Measurements from ENCODE around the gene KLK6. TPM values are rescaled to one million over a fixed set of nuclear protein-coding genes. Genes with fewer than 3 reads are reported as not detected.
A peak's percentile ranks its signal among the peaks of the same experiment; 100 is the strongest.
"Not testable (repeated sequence)": the region's sequence is repeated elsewhere in the genome, so short reads cannot be mapped to it uniquely, and the experiment has no call there.

The KLK6 gene
- total RNA-seq, 1 experiment from 2014 or later = 352 TPM

GRCh38 chr19:50992666-50993035, 23.3 kb upstream of the KLK6 start:
- no peak for DNase-seq (ENCODE audit: low spot score)

GRCh38 chr19:50984416-50984815, 15.0 kb upstream of the KLK6 start:
- not testable (repeated sequence) for DNase-seq (ENCODE audit: low spot score)

- no peak for DNase-seq (ENCODE audit: low spot score)
Observed at GRCh38 chr19:50983625-50984292, 14.4 kb upstream of the KLK6 start, which contains the start of gene KLK7. TSS of gene KLK7 (minus strand) at chr19:50983917. CDS start at chr19:50982399, 1,518 bp downstream.

- DNase-seq (ENCODE audit: low spot score) = no peak
Observed at GRCh38 chr19:50982186-50982585, 12.8 kb upstream of the KLK6 start.

DNA sequence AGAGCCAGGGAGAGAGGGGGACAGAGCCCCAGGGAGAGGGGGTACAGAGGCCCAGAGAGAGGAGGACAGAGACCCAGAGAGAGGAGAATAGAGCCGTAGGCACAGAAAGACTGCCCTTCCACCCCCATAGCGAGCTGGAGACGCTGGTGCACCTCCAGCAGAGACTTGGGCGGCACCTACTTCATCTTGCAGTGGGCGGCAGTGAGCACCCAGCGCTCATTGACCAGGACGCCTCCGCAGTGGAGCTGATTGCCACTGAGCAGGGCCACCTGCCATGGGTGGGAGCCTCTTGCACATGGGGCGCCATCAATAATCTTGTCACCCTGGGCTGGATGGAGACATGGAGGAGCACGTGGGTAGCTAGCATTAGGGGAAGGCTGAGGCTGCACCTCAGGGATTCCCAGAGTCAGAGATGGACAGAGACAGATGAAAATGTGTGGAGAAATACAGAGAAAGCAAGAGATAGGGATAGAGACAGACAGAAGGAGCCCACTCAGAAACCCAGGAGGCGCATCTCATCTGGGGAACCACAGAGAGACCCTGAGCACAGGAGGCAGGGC, 12.3 kb upstream of the KLK6 start:
- DNase-seq (ENCODE audit: low spot score) = no peak

DNA sequence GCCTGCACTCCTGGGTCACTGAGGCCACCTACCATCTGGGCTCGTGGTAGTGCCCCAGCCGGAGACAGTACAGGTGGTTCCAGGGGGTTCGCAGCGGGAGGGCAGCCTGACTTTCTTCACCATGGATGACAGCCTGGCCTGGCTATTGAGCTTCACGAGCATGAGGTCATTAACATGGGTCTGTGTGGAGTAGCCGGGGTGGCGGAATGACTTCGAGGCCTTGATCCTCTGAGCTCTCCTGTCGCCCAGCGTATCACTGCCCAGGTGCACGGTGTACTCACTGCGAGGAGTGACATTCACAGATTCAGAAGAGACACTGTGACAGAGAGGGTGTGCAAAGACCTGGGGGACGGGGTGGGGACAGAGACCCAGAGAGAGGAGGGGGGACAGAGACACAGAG, 10.8 kb upstream of the KLK6 start:
- peak; percentile 1 for DNase-seq (ENCODE audit: low spot score)

DNA sequence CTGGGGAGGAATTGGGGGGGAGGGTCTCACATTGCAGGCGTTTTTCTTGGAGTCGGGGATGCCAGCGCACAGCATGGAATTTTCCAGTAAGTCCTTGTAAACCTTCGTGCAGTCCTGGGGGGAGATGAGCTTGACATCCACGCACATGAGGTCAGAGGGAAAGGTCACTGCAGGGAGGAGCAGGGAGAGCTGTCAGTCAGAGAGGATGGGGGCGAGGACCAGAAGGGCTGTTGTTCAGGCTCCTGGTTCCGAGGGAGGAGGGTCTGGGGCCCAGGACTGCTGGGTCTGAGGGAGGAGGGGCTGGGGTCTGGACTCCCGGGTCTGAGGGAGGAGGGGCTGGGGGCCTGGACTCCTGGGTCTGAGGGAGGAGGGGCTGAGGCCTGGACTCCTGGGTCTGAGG, 10.4 kb upstream of the KLK6 start:
- DNase-seq (ENCODE audit: low spot score) = peak; percentile 0

DNA sequence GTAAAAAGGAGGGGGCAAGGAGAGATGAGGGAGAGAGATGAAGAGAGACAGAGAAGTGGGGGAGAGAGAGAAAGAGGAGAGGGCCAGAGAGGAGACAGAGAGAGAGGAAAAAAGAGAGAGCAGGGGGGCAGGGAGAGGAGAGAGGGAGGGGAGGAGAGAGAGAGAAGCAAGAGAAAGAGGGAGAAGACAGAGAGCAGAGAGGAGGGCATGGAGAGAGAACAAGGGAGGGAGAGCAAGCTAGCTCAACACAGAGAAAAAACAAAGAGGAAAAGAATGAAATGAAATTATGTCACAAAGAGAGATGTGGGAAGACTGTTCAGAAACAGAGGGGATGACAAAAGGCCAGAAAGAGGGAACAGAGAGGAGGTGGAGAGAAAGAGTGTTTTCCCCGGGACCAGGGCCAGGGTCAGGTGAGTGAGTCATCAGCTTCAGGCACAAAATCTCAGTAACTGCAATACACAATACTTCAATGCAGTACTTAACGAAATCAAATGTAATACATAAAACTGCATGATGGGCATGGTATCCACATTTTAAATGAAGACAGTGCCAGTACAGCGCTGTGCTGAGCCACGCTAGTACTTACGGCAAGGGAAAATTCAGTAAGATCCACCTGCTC, 9.5 kb upstream of the KLK6 start:
- peak; percentile 7 for DNase-seq (ENCODE audit: low spot score)

DNA sequence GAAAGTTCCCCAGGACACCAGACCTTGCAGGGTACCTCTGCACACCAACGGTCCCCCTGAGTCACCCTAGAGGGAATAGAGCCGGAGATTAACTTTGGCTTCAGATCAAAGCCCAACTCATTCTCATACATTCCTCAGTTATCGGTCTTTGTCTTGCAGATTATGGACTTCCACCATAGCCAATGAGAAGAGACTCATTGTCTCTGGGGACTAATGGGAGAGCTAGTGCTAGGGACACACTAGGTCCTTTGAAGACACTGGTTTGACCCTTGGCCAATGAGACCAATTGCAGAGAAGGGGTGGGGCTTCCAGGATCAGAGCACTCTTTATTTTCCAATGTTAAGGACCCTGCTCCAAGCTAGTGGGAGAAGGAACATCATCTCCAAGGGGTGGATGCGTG, 8.2 kb upstream of the KLK6 start:
- peak; percentile 0 for DNase-seq (ENCODE audit: low spot score)

- peak; percentile 99 for DNase-seq (ENCODE audit: low spot score)
Observed at GRCh38 chr19:50975766-50976165, 6.4 kb upstream of the KLK6 start.

GRCh38 chr19:50974702-50975556, 5.5 kb upstream of the KLK6 start:
- peak; percentile 0 for DNase-seq (ENCODE audit: low spot score)

DNA sequence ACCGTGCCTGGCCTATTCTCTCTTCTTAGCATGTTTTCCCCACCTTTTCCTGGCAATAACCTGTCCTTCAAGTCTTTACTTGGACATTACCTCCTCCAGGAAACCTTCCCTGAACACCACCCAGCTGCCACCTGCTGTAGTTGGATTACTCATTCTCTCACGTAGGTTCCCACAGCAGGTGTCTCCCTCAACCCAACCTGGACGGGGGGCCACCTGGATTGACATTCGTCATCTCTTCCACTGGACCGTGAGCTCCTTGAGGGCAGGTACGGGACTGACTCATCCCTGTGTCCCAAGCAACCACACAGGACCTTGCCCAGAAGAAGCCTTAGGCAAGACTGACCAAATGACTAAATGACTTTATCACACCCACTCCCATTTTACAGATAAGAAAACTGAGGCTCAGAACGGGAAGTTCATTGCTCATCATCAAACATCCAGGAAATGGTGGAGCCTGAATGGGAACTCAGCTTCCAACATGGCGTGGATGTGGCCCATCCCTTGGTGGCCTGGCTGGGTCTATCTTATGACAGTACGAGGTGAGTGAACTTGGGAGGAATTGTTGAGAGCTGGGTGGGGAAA, 3.5 kb upstream of the KLK6 start:
- peak; percentile 68 for DNase-seq (ENCODE audit: low spot score)

DNA sequence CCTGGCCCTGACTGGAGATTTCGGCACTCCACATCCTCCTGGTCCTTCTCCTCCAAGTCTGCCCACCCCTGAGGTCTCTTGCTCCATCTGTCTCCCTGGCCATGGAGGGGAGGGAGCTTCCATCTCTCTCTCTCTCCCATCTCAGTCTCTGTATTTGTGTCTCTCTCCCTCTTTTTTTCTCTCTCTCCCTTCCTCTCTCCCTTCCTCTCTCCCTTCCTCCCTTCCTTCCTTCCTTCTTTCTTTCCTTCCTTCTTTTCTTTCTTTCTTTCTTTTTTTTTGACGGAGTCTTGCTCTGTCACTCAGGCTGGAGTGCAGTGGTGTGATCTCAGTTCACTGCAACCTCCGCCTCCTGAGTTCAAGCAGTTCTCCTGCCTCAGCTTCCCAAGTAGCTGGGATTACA, 419 bp upstream of the KLK6 start:
- not testable (repeated sequence) for DNase-seq (ENCODE audit: low spot score)

GRCh38 chr19:50968716-50969412, 527 bp downstream of the KLK6 start:
- DNase-seq (ENCODE audit: low spot score) = peak; percentile 92

GRCh38 chr19:50967929-50968715, 1.3 kb downstream of the KLK6 start:
- DNase-seq (ENCODE audit: low spot score) = peak; percentile 82

DNA sequence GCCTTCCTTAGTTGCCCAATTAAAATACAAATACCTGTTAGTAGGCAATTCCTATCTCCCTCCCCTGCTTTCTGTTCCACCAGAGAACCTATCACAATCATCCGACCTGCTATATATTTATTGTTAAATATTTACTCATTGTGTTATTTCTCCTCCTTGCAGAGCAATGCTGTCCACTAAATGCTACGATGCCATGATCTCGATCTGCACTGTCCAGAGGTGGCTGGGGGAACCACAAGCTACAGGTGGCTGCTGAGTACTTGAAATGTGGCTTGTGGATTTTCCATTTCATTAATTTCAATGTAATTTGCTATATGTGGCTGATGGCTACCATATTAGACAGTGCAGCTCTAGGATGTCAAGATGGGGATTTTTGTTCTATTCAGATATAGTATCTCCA, 5.1 kb downstream of the KLK6 start:
- DNase-seq (ENCODE audit: low spot score) = no peak

DNA sequence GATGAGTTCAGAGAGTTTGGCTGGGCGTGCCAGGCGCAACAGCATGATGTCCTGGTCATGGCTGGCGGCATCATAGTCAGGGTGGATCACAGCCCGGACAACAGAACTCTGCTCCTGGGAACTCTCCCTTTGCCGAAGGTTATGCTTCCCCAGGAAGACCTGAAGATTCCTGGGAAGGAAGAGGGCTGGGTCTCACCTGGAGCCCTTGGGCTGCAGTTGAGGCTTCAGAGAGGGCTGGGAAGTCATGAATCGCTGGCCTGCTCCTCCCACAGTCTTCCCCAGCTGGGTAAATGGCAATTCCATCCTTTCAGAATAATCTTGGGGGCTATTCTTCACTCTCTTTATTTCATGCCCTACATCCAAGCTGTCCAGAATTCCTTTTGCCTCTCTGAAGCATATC, 6.0 kb downstream of the KLK6 start:
- no peak for DNase-seq (ENCODE audit: low spot score)

GRCh38 chr19:50962245-50962644, 7.1 kb downstream of the KLK6 start:
- no peak for DNase-seq (ENCODE audit: low spot score)

DNA sequence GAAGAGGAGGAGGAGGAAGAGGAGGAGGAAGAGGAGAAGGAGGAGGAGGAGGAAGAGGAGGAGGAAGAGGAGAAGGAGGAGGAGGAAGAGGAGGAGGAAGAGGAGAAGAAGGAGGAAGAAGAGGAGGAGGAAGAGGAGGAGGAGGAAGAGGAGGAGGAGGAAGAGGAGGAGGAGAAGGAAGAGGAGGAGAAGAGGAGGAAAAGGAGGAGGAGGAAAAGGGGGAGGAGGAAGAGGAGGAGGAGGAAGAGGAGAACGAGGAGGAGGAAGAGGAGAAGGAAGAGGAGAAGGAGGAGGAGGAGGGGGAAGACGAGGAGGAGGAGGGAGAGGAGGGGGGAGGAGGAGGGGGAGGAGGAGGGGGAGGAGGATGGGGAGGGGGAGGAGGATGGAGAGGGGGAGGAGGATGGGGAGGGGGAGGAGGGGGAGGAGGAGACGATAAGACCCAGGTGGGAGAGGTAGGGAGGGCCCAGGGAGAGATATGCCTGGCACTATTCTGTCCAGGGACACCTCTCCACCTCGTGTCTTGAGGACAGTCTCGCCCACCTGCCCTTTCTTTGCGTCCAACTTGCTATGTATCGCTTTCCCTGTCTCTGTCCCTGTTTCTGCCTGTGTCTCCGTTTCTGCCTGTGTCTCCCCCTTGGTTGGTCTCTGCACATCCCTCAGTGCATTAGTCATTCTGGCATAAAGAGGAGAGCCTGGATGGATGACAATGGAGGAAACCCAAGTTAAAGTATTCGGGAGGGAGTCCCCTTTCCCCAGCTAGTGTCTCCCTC, 9.5 kb downstream of the KLK6 start:
- no peak for DNase-seq (ENCODE audit: low spot score)

DNA sequence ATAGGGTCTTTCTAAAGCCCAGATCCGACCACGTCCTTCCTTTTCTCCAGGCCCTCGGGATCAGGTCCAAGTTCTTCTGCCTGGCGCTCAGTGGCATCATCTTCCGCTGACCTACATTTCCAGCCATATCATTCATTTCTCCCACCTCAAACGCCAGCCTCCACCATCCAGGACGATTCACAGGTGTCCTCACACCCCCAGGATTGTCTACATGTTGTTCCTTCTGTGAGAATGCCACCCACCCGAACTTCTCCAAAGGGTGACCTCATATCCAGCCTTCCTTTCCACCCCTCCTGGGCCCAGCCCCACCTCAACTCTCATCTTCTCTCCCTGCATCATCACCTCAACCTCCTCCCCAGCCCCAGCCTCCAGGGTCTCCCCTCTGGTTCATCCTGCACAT, 11.8 kb downstream of the KLK6 start:
- no peak for DNase-seq (ENCODE audit: low spot score)

Measured in HT-29 (cell line).